SK-N-SH (cell line): ENCODE data around the gene WNT8A. TPM values are rescaled to one million over a fixed set of nuclear protein-coding genes. Genes with fewer than 3 reads are reported as not detected.

Source experiments
- CTCF ChIA-PET: fragments of 300-600, 350-600 bp; formaldehyde crosslinking; extraction: SDS; loops from one replicate; lab custom pipeline; 2021; lab: Yijun Ruan, JAX
- POLR2A ChIA-PET: fragments of 350-600 bp; sonication (Branson Sonifier 250); formaldehyde crosslinking; extraction: SDS; loops from one replicate; lab custom pipeline; 2020; ENCODE audit warnings: antibody characterized with exemption, inconsistent platforms; lab: Yijun Ruan, JAX
- DNase-seq: peaks from one replicate; pipeline ENCODE4 v3.0.0; 2012
- H2AFZ ChIP-seq: fragments of 200-600 bp; sonication (generic); 2 replicates; pipeline ENCODE4 v1.8.1; 2016; ENCODE audit warnings: antibody characterized with exemption, mild to moderate bottlenecking, low read depth
- H3F3A ChIP-seq: fragments of 200-600 bp; sonication (generic); replicated peaks from 2 replicates; pipeline ENCODE3; 2016; ENCODE audit warnings: antibody characterized with exemption, mild to moderate bottlenecking; ENCODE audit not compliant: insufficient read depth
- H3K27ac ChIP-seq, 2 experiments: fragments of 200-500 bp in 1 of 2; fragments of 200-600 bp in 1 of 2; sonication (Bioruptor generic) in 1 of 2; sonication (generic), shearing (Covaris generic) in 1 of 2; 2 replicates each; pipeline versions ENCODE4 v1.5.1 to v1.6.1; 2014 to 2016; ENCODE audit warnings: low read depth in 2 of 2, inconsistent platforms in 1 of 2, low read length in 1 of 2, mild to moderate bottlenecking in 1 of 2, mixed read lengths in 1 of 2
- H3K27me3 ChIP-seq: fragments of 200-600 bp; sonication (generic), shearing (Covaris generic); 2 replicates; pipeline ENCODE4 v1.6.1; 2016; ENCODE audit warnings: mixed run types; ENCODE audit not compliant: insufficient read depth
- H3K36me3 ChIP-seq, 2 experiments: fragments of 200-500 bp in 1 of 2; fragments of 200-600 bp in 1 of 2; sonication (Bioruptor generic) in 1 of 2; sonication (generic) in 1 of 2; replicated peaks in 1 of 2; 2 replicates each; pipeline versions ENCODE3 to v1.5.1; 2014 to 2016; ENCODE audit warnings: low read length in 1 of 2, mild to moderate bottlenecking in 1 of 2; ENCODE audit not compliant: insufficient read depth in 2 of 2, control insufficient read depth in 1 of 2
- H3K4me1 ChIP-seq, 2 experiments: fragments of 200-500 bp in 1 of 2; fragments of 200-600 bp in 1 of 2; sonication (Bioruptor generic) in 1 of 2; sonication (generic), shearing (Covaris generic) in 1 of 2; 2 replicates each; pipeline versions ENCODE4 v1.5.1 to v1.6.1; 2014 to 2016; ENCODE audit warnings: low read depth in 1 of 2, low read length in 1 of 2, mixed run types in 1 of 2; ENCODE audit not compliant: insufficient read depth in 2 of 2, control insufficient read depth in 1 of 2
- H3K4me2 ChIP-seq: fragments of 200-600 bp; sonication (generic), shearing (Covaris generic); 2 replicates; pipeline ENCODE4 v1.6.1; 2017; ENCODE audit warnings: mixed run types
- H3K4me3 ChIP-seq, 2 experiments: fragments of 200-500 bp in 1 of 2; fragments of 200-600 bp in 1 of 2; sonication (Bioruptor generic) in 1 of 2; sonication (generic), shearing (Covaris generic) in 1 of 2; 2 replicates each; pipeline versions ENCODE4 v1.5.1 to v1.8.1; 2014 to 2016; ENCODE audit warnings: low read depth in 2 of 2, inconsistent platforms in 1 of 2, low read length in 1 of 2, mild to moderate bottlenecking in 1 of 2, mixed read lengths in 1 of 2, moderate library complexity in 1 of 2
- H3K79me2 ChIP-seq: fragments of 200-600 bp; sonication (generic); 2 replicates; pipeline ENCODE4 v1.8.1; 2017; ENCODE audit warnings: mild to moderate bottlenecking; ENCODE audit not compliant: insufficient read depth
- H3K9ac ChIP-seq: fragments of 200-600 bp; sonication (generic); 2 replicates; pipeline ENCODE4 v1.6.1; 2017; ENCODE audit warnings: mixed run types
- H3K9me2 ChIP-seq: fragments of 200-600 bp; sonication (generic); 2 replicates; pipeline ENCODE4 v1.6.1; 2017; ENCODE audit warnings: mixed run types
- H3K9me3 ChIP-seq: fragments of 200-600 bp; sonication (generic); 2 replicates; pipeline ENCODE4 v1.6.1; 2017; ENCODE audit warnings: mixed run types, mild to moderate bottlenecking, moderate library complexity
- H4K20me1 ChIP-seq: fragments of 200-600 bp; sonication (generic); 2 replicates; pipeline ENCODE4 v1.6.1; 2017; ENCODE audit warnings: mild to moderate bottlenecking, mixed run types; ENCODE audit not compliant: insufficient read depth
- CHD2 ChIP-seq: fragments of 150-350 bp; IDR thresholded peaks from 2 replicates; pipeline ENCODE4 v1.6.1; 2018; ENCODE audit warnings: low read length; ENCODE audit not compliant: partially characterized antibody
- CTCF ChIP-seq: fragments of 200-600 bp; sonication (generic); IDR thresholded peaks from 2 replicates; pipeline ENCODE4 v1.6.1; 2017; ENCODE audit warnings: antibody characterized with exemption, mild to moderate bottlenecking, moderate library complexity
- EP300 ChIP-seq, 2 experiments: IDR thresholded peaks; 2 replicates each; pipeline versions ENCODE4 v1.4.0 to v1.6.1; 2012; ENCODE audit warnings: borderline replicate concordance in 1 of 2, low read depth in 1 of 2, low read length in 1 of 2
- EZH2phosphoT487 ChIP-seq: fragments of 200-600 bp; sonication (generic); IDR thresholded peaks from 2 replicates; pipeline ENCODE4 v1.6.1; 2017; ENCODE audit warnings: low read depth, mixed run types, mild to moderate bottlenecking, antibody characterized with exemption, moderate library complexity, borderline replicate concordance
- FOXJ3 ChIP-seq: sonication (generic); formaldehyde crosslinking; IDR thresholded peaks from 2 replicates; pipeline ENCODE4 v1.5.1; 2020; ENCODE audit warnings: mild to moderate bottlenecking, missing genetic modification reagents
- FOXM1 ChIP-seq: IDR thresholded peaks from 2 replicates; pipeline ENCODE4 v1.4.0; 2012; ENCODE audit warnings: low read depth, mild to moderate bottlenecking
- GATA2 ChIP-seq: sonication (generic); formaldehyde crosslinking; IDR thresholded peaks from 2 replicates; pipeline ENCODE4 v1.5.0; 2020; ENCODE audit warnings: mild to moderate bottlenecking, missing genetic modification reagents
- MAX ChIP-seq: IDR thresholded peaks from 2 replicates; pipeline ENCODE4 v1.4.0; 2012; ENCODE audit warnings: low read depth
- MXI1 ChIP-seq: IDR thresholded peaks from 2 replicates; pipeline ENCODE4 v1.6.1; 2012; ENCODE audit warnings: mild to moderate bottlenecking, low read depth, low read length, improper control_type of control experiment
- NRF1 ChIP-seq: IDR thresholded peaks from 2 replicates; pipeline ENCODE4 v1.6.1; 2012; ENCODE audit warnings: low read depth, mild to moderate bottlenecking, low read length
- PBX3 ChIP-seq: IDR thresholded peaks from 2 replicates; pipeline ENCODE4; 2012
- POLR2AphosphoS5 ChIP-seq: IDR thresholded peaks from 2 replicates; pipeline ENCODE4 v1.6.1; 2012; ENCODE audit warnings: low read depth, low read length
- RAD21 ChIP-seq: IDR thresholded peaks from 2 replicates; pipeline ENCODE4 v1.6.1; 2012; ENCODE audit warnings: mild to moderate bottlenecking, low read length
- RXRA ChIP-seq: IDR thresholded peaks from 2 replicates; pipeline ENCODE4 v1.4.0; 2012; ENCODE audit warnings: low read depth, mild to moderate bottlenecking, borderline replicate concordance
- SIN3A ChIP-seq: IDR thresholded peaks from 2 replicates; pipeline ENCODE4 v1.6.1; 2012; ENCODE audit warnings: low read depth, mild to moderate bottlenecking, low read length, moderate library complexity, borderline replicate concordance
- TAF1 ChIP-seq: IDR thresholded peaks from 2 replicates; pipeline ENCODE4 v1.6.1; 2012; ENCODE audit warnings: low read depth, mild to moderate bottlenecking, low read length, moderate library complexity, borderline replicate concordance
- TCF12 ChIP-seq: IDR thresholded peaks from 2 replicates; pipeline ENCODE4 v1.4.0; 2012
- USF1 ChIP-seq: IDR thresholded peaks from 2 replicates; pipeline ENCODE4 v1.4.0; 2012; ENCODE audit warnings: low read depth, borderline replicate concordance
- YY1 ChIP-seq: IDR thresholded peaks from 2 replicates; pipeline ENCODE4 v1.4.0; 2012; ENCODE audit warnings: low read depth, mild to moderate bottlenecking
- ZBTB33 ChIP-seq: IDR thresholded peaks from 2 replicates; pipeline ENCODE4 v1.4.0; 2012; ENCODE audit warnings: low read depth, borderline replicate concordance
- WGBS: methylation state at CpG from one replicate; pipeline ENCODE4 v1.1.6; 2017; ENCODE audit warnings: low lambda C conversion rate; 5-methylcytosine and 5-hydroxymethylcytosine counted together
- polyA plus RNA-seq, 3 experiments: library from polyadenylated mRNA; depleted of rRNA; stranded (reverse); fragments of >200 nt; gene quantifications; 2 replicates each; pipeline ENCODE4 v1.2.3, GENCODE V29; 2012

WNT8A gene
- polyA plus RNA-seq, 1 of the 3 experiments (the other 2 are of a cell fraction), result not detected

- Histone ChIP-seq H3K27me3 (peaks cover 9% of the 10 kb centered on the region; the same call in 1 of the 2 replicates), H3F3A (no peaks in the 10 kb centered on the region), H3K4me1 (no peaks in the 10 kb centered on the region), H2AFZ (no peak overlapping the region), H3K9me3 (no peaks in the 10 kb centered on the region), H4K20me1 (no peaks in the 10 kb centered on the region), H3K4me2 (no peak overlapping the region), H3K4me3 (no peak overlapping the region), H3K36me3 (no peaks in the 10 kb centered on the region), H3K9me2 (no peaks in the 10 kb centered on the region), H3K9ac (no peak overlapping the region), H3K27ac (no peak overlapping the region), H3K79me2 (no peaks in the 10 kb centered on the region)
- WGBS, result 72% methylated on average over 7 of the region's 7 CpGs
- ChIA-PET CTCF (interaction anchor here (2.0 to 2.4 kb wide), 3 partner anchors 25 to 67 kb away, joined by 8 to 11 read pairs (median 10); no protein-coding TSS in a partner anchor), POLR2A (no interaction called here)
- DNase-seq, result no peak
- no peak for TF ChIP-seq CHD2
- no peak for TF ChIP-seq FOXM1
- no peak for TF ChIP-seq TAF1
- no peak for TF ChIP-seq USF1
- TF ChIP-seq ZBTB33, result no peak
- no peak for TF ChIP-seq CTCF
- TF ChIP-seq MAX, result no peak
- TF ChIP-seq NRF1, result no peak
- TF ChIP-seq PBX3, result no peak
- TF ChIP-seq POLR2AphosphoS5, result no peak
- TF ChIP-seq YY1, result no peak
- no peak for TF ChIP-seq RAD21
- no peak for TF ChIP-seq GATA2 (CRISPR knock-in tag)
- TF ChIP-seq SIN3A, result no peak
- no peak for TF ChIP-seq EP300 (IDR thresholded peaks at IDR 0.05; ENCODE audit: borderline replicate concordance in 1 of 2, low read depth in 1 of 2, low read length in 1 of 2)
- no peak for TF ChIP-seq EZH2phosphoT487
- no peak for TF ChIP-seq TCF12
- TF ChIP-seq RXRA, result no peak
- TF ChIP-seq MXI1, result no peak
- no peak for TF ChIP-seq FOXJ3 (CRISPR knock-in tag)
Measured at GRCh38 chr5:138102454-138103318, 18.9 kb downstream of the WNT8A start.
